Activated CD8-positive, alpha-beta memory T cell treated with anti-CD3 and anti-CD28 coated beads for 36 hours (primary cell): ENCODE results near the gene NTM. TPM values are rescaled to one million over a fixed set of nuclear protein-coding genes. Genes with fewer than 3 reads are reported as not detected.

Experiments used
- CTCF ChIA-PET: fragments of 350-600 bp; sonication (Branson Sonifier 250); formaldehyde crosslinking; loops from one replicate; lab custom pipeline; 2021; ENCODE audit warnings: antibody characterized with exemption; lab: Charles Lee
- POLR2A ChIA-PET: fragments of 350-600 bp; sonication (Branson Sonifier 250); formaldehyde crosslinking; loops from one replicate; lab custom pipeline; 2021; ENCODE audit warnings: antibody characterized with exemption; lab: Charles Lee
- total RNA-seq, 2 experiments: library from RNA; stranded (reverse); gene quantifications; one replicate each; pipeline ENCODE4 v1.2.3, GENCODE V29; 2021

Gene NTM
- total RNA-seq, 2 experiments from 2014 or later: not detected

DNA sequence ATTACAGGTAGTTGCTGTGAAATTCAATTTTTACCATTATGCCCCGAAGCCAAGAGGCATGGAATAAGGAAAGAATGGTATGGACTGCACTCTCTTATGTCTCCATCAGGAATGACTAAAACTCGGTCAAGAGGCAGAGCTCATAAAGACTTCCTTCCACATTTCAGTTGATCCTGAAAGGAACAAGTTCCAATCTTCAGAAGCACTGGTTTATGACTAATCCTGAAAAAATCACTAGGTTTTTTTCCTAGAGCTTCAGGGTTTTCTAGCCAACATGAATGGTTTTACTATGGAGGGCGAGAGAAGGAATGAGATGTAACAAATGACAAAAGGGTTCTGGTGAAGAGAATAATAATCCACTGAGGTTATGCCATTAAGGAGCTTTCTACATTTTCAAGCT lies 832.2 kb downstream of the NTM start:
- ChIA-PET CTCF (no interaction called here), POLR2A (no interaction called here)

DNA sequence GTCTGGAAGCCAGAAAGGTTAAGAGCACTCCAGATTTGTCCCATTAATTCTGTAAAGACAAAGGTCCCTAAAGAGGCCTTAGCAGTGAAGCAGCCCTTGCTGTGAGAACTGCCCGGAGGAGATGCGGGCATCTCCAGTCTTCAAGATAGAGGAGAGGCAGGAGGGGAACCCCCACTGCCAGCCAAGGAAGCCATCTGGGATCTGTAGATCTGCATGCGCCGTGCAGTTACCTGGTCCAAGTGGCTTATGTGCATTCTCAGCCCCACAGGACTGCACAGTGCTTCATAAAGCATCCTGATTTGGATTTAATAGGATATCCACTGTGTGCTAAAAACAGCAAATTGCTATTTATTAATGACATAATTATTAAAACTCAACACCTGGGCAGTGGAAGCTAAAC lies 834.6 kb downstream of the NTM start:
- POLR2A ChIA-PET: no interaction called here
- CTCF ChIA-PET: no interaction called here

DNA sequence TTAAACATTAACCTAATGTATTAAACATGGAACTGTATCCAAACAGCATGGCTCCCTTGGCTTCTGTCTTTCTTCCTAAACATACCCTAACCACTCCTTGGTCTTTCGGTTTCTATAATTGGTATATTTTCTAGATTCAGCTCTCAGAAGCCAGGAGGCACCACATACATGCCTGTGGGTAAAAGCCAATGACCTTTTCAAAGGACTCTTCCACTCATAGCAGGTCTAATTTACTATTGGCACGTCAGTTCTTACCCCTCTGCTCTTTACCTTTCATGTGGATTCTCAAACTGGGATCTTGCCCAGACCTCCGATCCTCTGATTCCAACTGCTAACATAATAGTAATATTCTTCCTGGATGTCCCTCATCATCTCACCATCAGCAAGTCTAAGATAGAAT lies 835.1 kb downstream of the NTM start:
- ChIA-PET CTCF (no interaction called here), POLR2A (no interaction called here)

DNA sequence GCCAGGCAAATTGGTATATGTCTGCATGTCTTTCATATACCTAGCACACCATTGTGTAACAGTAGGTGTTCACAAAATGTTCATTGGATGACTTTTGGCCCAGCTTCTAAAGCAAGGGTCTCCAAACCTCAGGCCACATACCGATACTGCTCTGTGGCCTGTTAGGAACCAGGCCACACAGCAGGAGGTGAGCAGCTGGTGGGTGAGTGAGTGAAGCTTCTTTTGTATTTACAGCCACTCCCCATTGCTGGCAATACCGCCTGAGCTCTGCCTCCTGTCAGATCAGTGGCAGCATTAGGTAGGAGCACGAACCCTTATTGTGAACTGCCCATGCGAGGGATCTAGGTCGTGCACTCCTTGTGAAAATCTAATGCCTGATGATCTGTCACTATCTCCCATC lies 836.6 kb downstream of the NTM start:
- POLR2A ChIA-PET: no interaction called here
- CTCF ChIA-PET: no interaction called here

DNA sequence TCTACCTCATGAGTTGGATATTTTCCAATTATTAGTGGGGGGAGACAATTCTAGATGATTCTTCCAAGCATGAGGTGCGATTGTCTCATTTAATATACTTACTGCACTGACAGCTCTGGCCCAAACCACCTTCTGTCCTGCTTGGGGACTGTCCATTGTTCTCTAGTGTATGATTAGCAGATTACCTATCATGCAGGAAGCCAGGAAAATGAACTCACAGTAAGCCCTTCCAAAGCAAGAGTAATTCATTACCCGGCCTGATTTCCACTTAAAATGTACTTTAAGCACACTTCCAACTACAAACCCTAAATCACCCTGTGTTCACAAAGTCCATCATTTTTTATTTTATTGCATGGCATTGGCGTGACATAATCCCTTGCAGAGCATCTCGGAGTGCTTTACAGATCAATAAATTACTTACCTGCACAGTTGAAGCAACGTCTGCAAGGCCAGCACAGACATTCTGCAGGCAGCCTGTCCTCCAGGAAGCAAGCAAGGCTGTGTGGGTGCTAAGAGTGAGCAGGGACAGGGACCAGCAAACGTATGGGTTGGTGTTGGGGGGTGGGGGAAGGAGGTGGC lies 838.2 kb downstream of the NTM start:
- POLR2A ChIA-PET: no interaction called here
- CTCF ChIA-PET: no interaction called here

DNA sequence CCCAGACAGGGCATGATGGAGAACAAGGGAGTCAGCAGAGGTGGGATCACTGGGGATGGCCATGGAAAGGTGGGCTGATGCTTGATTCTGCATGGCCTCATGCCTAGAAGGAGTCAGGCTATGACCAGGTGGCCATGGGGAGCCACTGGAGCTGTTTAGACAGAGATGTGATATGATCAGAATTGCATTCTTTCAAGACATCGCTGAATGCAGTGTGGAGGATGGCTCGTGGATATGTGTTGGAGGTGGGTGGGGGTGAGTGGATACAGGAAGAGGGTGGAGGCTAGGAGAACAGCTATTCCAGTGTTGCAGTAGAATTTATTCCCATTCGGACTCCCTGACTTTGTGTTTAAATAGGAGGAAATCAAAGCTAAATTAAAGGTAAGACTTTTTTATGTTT lies 841.1 kb downstream of the NTM start:
- POLR2A ChIA-PET: no interaction called here

DNA sequence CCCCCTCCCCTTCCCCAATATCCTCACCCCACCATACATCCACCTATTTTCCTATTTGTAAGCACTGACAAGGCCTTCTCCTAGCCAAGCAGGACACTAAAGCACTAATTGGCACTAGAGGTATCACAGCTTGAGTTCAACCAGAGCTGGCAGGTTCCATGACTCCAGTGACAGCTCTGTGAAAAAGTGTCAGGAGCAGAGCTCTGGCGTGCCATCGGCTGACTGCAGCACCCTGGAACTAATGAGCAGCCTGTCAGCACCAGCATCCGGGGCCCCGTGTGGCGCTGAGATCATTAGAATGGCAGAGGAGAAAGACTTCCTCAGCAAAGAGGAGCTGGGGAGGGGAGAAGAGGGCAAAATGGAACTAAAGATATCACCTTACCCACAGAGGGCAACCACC lies 847.4 kb downstream of the NTM start:
- POLR2A ChIA-PET: no interaction called here
- CTCF ChIA-PET: no interaction called here

More for the DNA sequence above, 841.1 kb downstream of the NTM start:
- CTCF ChIA-PET: no interaction called here

DNA sequence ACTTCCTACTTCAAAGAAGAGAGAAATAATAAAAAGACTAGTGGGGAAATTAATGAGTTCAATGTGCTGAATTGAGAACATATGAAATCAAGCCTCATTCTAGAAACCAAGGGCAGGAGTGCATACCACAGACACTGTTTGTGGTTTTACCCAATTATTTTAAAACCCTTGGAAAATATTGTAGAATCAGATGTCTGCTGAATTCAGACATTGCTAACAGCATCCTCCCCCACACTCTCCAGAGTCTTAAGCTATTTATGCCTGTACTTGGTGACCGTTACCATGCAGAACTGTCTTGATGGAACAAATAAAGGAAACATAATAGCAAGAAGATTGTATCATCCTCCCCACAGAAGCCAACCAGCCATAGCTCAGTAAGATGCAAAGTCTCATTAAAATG lies 850.1 kb downstream of the NTM start:
- POLR2A ChIA-PET: no interaction called here

DNA sequence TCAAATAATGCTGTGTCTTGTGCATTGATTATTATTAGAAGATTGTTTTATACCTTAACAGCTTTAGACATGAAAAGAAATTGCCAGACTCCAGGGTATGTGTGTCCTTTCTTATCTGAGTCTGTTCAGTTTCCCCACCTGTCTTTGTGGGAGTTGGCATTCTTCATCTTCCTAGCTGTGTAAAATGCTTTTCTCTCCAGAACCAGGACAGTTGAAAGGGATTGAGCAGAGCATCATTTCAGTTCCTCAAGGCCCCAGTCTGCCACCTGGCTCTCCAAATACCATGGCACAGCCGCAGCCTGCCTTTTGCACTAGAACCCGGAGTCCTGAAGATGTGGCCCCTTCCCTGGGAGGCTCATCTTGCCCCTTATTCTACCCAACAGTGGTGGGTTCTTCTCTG lies 851.9 kb downstream of the NTM start:
- ChIA-PET POLR2A (no interaction called here), CTCF (no interaction called here)

More for the DNA sequence above, 850.1 kb downstream of the NTM start:
- CTCF ChIA-PET: no interaction called here

DNA sequence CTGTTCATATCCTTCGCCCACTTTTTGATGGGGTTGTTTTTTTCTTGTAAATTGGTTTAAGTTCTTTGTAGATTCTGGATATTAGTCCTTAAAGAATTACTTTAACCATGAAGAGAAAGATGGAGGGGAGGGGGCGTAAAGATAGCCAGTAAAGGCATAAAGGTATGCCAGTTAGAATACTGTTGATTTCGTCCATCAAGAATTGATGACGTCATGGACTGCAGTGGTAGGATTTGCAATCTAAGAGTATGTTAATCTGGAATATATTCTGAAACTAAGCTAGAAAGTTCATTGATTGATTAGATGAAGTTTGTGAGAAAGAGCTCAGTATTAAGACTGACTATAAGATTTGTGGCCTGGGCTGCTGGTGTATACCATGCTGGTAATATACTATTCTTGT lies 856.1 kb downstream of the NTM start:
- ChIA-PET CTCF (no interaction called here), POLR2A (no interaction called here)

DNA sequence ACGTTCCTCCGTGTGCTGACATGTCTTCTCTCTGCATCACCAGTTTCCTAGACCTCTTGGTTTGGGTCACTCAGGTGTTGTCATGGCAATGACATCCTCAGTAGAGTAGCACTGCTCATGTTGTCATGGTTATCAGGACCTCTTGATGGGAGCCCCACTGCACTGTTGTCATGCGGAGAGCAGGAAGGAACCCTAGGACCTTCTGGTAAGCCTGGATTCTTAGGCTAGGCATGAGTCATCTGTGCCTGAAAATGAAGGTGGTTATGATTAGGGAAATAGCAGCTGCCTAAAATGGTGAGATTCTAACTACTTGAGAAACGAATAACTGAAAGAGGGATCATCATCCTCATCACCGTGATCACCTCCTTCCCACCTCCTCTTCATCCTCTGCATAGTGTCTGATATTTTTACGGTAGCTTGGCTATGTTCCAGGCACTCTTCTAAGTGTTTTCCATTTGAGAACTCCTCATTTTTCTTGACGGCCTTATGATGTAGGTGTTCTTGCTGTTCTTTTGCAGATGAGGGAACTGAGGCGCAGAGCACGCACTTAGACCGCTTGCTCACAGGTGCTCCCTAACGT lies 858.4 kb downstream of the NTM start:
- POLR2A ChIA-PET: no interaction called here
- CTCF ChIA-PET: no interaction called here

DNA sequence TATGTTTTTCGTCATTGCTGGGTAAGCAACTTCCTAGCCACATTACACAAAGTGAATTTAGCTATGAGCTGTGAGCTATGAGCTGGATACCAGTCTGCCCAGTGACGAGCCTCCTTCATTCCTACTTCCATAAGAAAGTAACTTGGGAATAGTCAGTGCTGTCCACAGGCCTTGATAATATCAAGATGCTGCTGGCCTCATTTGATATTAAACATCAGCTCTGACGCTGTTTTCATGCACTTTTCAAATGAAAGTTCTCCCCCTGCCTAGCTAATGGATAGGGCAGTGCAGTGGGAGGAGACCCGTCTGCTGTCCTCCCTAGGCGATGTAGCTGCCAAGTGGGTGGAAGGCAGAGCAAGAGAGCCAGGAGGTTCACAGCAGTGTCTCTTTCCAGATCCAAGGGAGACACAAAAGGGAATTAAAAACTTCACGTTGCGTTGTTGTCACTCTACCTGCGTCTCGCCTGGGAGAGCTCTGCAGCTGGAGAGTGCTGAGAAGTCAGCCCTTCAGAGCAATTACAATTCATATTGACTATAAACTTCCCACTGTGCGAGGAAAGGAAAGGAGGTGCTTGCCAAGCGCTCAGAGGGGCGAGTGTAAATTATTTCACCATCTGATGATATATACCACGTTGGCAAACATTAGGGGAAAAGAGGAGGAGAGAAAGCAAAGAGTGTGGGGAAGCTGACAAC lies 861.4 kb downstream of the NTM start:
- ChIA-PET CTCF (no interaction called here), POLR2A (no interaction called here)

DNA sequence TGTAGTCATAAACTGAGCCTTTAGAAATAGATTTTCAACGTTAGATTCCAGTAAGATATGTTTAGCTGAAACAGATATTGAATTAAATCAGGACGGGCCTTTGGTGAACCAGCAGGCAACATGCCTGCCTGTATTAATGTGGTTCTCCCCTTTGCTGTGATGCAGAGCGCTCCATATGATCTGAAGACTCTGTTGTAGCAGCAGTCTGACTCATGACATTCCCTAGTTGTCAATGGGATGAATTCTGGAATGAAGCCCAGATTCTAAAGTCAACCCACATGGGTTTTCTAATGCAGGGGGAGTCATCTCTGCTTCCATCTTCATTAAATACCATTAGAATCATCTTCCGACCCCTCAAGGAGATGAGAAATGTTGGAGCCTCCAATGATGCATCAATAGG lies 864.5 kb downstream of the NTM start:
- ChIA-PET POLR2A (no interaction called here), CTCF (no interaction called here)

DNA sequence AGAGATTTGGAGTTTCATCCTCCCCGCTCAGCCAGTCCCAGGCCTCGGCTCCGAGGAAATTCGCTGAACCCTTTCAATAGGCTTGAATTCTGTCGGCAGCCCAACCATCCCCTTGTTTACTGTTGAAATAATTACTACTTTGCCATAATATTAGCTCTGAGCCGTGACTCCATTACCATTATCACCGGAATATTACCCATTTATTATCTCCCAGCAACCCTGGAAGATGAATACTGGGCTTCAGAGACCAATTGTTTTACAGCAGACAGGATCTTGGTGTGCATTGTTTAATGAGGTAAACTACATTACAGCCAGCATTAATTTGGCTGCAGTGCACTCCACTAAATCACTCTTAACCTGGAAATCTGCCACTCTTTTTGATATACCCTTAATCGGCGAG lies 867.4 kb downstream of the NTM start:
- CTCF ChIA-PET: no interaction called here

DNA sequence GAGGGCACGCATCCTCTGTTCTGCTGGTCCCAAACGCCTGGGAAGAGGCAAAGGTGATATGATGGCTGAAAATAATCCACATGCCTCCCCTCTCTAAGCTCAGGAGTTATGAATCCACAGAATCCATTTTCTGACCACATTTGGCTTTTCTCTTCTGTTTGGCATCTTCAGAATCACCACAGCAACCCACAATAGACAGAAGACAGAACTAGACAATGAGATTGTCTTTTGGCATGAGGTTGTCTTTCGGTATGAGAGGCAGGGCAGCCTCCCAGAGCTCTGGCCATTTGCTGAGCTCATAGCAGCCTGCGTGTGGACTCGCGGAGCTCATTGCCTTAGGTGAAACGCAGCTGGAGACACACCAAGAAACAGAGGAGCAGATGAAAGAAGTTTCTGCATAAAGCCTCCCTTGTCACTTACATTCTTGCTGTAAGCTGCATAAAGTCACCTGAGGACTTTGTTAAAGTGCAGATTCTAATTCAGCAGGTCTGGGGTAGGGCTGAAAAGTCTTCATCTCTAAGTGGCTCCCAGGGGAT lies 868.0 kb downstream of the NTM start:
- ChIA-PET POLR2A (no interaction called here), CTCF (no interaction called here)

More for the DNA sequence above, 867.4 kb downstream of the NTM start:
- POLR2A ChIA-PET: no interaction called here

DNA sequence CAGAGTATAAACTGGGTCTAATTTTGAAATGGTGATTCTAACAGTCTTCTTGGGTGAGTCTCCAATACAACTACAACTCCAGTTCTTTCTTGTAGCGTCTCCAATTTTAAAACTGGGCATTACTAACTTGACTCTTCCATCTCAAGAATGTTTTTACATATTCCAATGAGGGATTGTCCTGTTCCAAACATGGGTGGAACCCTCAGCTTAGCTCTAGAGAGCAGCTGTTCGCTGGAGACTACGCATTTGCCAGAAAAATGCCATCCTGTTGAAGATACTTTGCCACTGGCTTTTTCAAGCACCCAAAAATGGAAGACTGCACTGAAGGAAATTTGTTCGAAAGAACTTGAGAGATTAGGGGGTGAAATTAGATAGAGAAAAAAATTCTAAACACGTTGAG lies 870.0 kb downstream of the NTM start:
- ChIA-PET CTCF (no interaction called here), POLR2A (no interaction called here)

DNA sequence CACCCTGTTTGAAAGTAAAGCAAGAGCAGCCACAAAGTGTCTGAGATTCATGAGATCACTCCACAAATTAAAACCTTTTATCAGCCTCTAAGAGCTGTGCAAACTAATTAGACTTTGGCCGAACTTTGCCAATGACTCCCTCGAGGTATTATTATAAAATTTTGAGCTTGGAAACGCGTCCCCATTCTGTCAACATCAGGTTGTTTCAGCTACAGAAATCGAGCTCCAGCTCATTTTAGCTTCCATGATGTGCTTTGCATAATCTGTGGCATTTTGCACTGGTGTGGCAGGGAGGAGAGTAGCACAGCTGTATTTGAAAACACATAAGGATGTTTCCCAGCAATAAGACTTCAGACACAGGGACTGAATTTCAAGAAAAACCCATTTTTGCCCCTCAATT lies 872.2 kb downstream of the NTM start:
- CTCF ChIA-PET: no interaction called here
- POLR2A ChIA-PET: no interaction called here

DNA sequence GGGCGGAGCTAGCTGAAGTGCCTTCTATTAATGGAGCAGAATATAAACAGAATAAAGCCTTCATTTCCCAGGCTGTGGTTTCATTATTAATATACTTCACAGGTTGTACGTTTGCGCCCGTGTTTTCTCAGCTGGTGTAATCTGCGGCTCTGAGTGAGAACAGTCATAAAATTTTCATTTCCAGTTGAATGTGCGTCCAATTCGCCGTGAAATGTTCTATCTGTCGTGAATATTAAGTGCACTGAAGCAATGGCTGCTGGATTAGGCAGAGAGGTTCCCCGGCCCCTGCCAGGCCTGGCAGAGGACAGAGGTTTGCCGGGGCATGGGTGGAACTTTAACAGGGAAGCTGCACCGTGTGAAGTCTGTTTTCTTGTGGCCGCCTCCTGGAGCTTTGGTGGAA lies 874.4 kb downstream of the NTM start:
- POLR2A ChIA-PET: no interaction called here
- CTCF ChIA-PET: no interaction called here

DNA sequence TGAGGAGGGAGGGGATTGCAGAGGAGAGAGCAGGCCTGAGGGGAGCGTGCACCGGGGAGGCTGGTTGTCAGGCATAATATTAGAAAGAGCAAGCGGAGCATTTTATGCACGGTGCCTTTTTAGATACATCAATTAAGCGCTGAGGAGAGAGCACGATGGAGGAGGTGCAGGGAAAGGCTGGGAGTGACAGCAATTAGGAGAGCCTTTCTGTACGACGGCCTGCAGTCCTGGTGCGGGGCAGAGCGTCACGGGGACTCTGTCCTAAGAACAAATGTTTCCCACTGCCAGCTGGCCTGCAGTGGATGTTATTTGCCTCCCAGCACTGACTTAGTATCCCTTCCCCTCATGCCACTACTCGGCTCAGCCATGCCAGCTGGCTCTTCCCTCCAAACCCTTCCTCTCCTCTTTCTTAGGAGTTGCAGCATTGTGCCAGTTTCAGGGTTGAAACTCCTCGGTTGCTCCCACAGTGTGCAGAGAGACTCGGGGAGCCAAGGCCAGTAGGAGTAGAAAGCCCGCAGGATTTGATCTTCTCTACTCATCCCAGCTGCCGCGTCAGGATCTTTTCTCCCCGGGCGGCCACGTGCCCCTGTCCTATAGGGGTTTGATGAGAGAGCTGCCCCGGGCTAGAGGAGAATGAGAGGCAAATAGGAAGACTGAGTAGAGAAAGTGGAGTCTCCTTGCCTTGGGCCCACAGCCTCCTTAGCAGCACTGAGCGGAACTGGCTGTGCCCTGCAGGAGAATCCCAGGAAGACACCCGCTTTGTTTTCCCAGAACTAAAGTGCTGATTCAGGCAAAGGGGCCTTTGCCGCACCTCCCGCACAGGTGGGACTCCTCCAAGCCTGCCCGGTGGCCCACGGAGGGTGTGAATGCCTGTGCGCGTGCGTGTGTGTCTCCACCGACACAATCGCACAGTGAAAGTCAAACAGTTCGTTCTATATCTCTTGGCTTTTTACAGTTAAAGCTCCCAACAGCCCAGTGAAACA lies 875.3 kb downstream of the NTM start:
- ChIA-PET CTCF (no interaction called here), POLR2A (no interaction called here)

DNA sequence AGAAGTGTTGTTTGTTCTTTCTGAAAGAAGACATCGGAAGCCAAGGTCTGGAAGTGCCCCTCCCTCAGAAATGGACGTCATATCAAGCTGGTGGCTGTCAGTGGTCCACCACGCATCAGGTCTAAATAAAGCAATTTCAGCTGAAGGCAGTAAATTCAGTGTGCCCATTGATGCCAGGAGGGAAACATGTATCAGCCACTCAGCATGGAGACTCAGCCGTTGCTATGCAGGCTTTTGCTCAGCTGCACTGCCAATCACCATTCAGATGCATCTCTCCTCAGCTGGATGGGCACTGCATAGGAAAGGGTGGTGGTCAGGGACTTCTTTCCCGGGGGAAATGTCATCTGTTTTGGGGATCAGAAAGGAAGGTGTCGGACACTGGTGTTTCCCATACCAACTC lies 878.2 kb downstream of the NTM start:
- POLR2A ChIA-PET: no interaction called here
- CTCF ChIA-PET: no interaction called here
